Immature natural killer cell (primary cell): Measurements from ENCODE around the gene DND1. TPM values are rescaled to one million over a fixed set of nuclear protein-coding genes. Genes with fewer than 3 reads are reported as not detected.
"Not testable (repeated sequence)": the region's sequence is repeated elsewhere in the genome, so short reads cannot be mapped to it uniquely, and the experiment has no call there.

Source experiments
- DNase-seq, 3 donors: peaks; one replicate each; pipeline ENCODE4 v3.0.0; 2022; ENCODE audit warnings: mixed read lengths in 1 of 3
- H3K27ac Mint-ChIP-seq, 6 donors: one replicate each; pipeline ENCODE4 v1.8.0; 2020; ENCODE audit warnings: mixed read lengths in 6 of 6, mild to moderate bottlenecking in 5 of 6, inconsistent platforms in 4 of 6, moderate library complexity in 3 of 6
- H3K27me3 Mint-ChIP-seq, 3 donors: one replicate each; pipeline ENCODE4 v1.8.0; 2020 to 2021; ENCODE audit warnings: low read depth in 3 of 3, mild to moderate bottlenecking in 3 of 3, mixed read lengths in 3 of 3, moderate library complexity in 3 of 3, inconsistent platforms in 1 of 3
- H3K36me3 Mint-ChIP-seq, 3 donors: one replicate each; pipeline ENCODE4 v1.8.0; 2020; ENCODE audit warnings: mixed read lengths in 3 of 3, inconsistent platforms in 2 of 3, mild to moderate bottlenecking in 2 of 3
- H3K4me1 Mint-ChIP-seq, 2 donors: one replicate each; pipeline ENCODE4 v1.8.0; 2020; ENCODE audit warnings: inconsistent platforms in 2 of 2, mild to moderate bottlenecking in 2 of 2, mixed read lengths in 2 of 2, moderate library complexity in 1 of 2
- H3K4me3 Mint-ChIP-seq, 5 donors: one replicate each; pipeline ENCODE4 v1.8.0; 2020; ENCODE audit warnings: mild to moderate bottlenecking in 5 of 5, mixed read lengths in 5 of 5, inconsistent platforms in 3 of 5, moderate library complexity in 3 of 5
- H3K9me3 Mint-ChIP-seq, 6 donors: one replicate each; pipeline ENCODE4 v1.8.0; 2020; ENCODE audit warnings: mild to moderate bottlenecking in 6 of 6, mixed read lengths in 6 of 6, inconsistent platforms in 4 of 6, moderate library complexity in 3 of 6
- polyA plus RNA-seq, 3 donors: library from polyadenylated mRNA; unstranded; fragments of 300-500 nt; fragmentation: Illumina TruSeq; gene quantifications; one replicate each; pipeline ENCODE4 v1.2.3, GENCODE V29; 2021

Gene DND1
- polyA plus RNA-seq, 3 donors from 2014 or later: not detected

DNA sequence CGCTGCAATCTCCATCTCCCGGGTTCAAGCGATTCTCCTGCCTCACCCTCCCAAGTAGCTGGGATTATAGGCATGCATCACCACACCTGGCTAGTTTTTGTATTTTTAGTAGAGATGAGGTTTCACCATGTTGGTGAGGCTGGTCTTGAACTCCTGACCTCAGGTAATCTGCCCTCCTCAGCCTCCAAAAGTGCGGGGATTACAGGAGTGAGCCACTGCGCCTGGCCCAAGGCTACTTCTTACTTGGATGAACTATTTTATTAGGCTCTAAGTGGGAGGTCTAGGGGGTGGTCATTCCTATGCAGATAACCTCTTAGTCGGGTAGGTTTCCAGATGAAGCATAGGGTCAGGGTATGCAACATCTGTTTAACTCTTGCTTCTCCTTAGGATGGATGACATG is 13.0 kb downstream of the DND1 start:
- Mint-ChIP-seq H3K27me3 (peaks cover 10 to 16% (median 11%) of the 10 kb centered on the region in 3 donors), H3K4me1 (peaks cover 18 to 20% of the 10 kb centered on the region in 2 donors), H3K36me3 (peaks cover 26 to 64% (median 38%) of the 10 kb centered on the region in 3 donors), H3K27ac (peak overlapping the region in 2 of 6 donors; percentile 13 to 23)
- not testable (repeated sequence) for H3K4me3 Mint-ChIP-seq, DNase-seq, H3K9me3 Mint-ChIP-seq

- Mint-ChIP-seq H3K27ac (peak overlapping the region in 2 of 6 donors; percentile 30 to 37), H3K27me3 (peaks cover 0 to 8% (median 0%) of the 10 kb centered on the region in 3 donors), H3K36me3 (peaks cover 40 to 78% (median 50%) of the 10 kb centered on the region in 3 donors), H3K4me1 (peaks cover 7 to 8% of the 10 kb centered on the region in 2 donors), H3K4me3 (no peak overlapping the region), H3K9me3 (no peaks in the 10 kb centered on the region)
- DNase-seq: no peak
Observed at GRCh38 chr5:140658870-140659269, 14.5 kb downstream of the DND1 start.

GRCh38 chr5:140647042-140647419 is 26.3 kb downstream of the DND1 start:
- H3K4me3 Mint-ChIP-seq: peak overlapping the region; percentile 99 to 100 (median 100)
- H3K9me3 Mint-ChIP-seq: no peaks in the 10 kb centered on the region
- H3K27me3 Mint-ChIP-seq: peaks cover 4 to 20% (median 10%) of the 10 kb centered on the region in 3 donors
- peaks cover 8 to 20% (median 10%) of the 10 kb centered on the region in 3 donors for H3K36me3 Mint-ChIP-seq
- DNase-seq: no peak
- H3K27ac Mint-ChIP-seq: peak overlapping the region; percentile 99 to 100 (median 100)
- peaks cover 39 to 51% of the 10 kb centered on the region in 2 donors for H3K4me1 Mint-ChIP-seq

- peak overlapping the region in 1 of 6 donors; percentile 36 for H3K27ac Mint-ChIP-seq
- H3K9me3 Mint-ChIP-seq: no peaks in the 10 kb centered on the region
- peaks cover 40 to 57% of the 10 kb centered on the region in 2 donors for H3K4me1 Mint-ChIP-seq
- H3K4me3 Mint-ChIP-seq: no peak overlapping the region
- DNase-seq: no peak
- H3K36me3 Mint-ChIP-seq: peaks cover 0 to 8% (median 7%) of the 10 kb centered on the region in 3 donors
- H3K27me3 Mint-ChIP-seq: peaks cover 5 to 6% (median 5%) of the 10 kb centered on the region in 3 donors
Observed at GRCh38 chr5:140642718-140643117, 30.7 kb downstream of the DND1 start.

DNA sequence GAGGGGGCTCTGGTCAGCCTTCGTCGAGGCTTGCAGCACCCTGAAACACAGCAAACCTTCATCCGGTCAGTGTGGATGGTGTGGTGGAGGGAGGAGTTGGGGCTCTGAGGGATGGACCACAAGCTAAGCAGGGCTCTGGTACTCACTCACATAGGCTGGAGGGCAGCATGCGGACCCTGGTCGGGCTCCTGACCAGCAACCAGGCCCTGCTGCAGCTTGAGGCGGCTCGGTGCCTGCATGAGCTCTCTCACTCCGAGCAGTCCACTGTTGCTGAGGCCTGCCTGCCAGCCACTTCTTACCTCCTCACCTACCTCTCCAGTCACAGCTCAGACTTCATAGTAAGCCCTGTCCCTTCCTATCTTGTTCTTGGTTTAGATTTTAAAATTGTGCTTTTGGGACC is 31.7 kb downstream of the DND1 start:
- H3K27ac Mint-ChIP-seq: no peak overlapping the region
- H3K4me1 Mint-ChIP-seq: peaks cover 33 to 47% of the 10 kb centered on the region in 2 donors
- DNase-seq: no peak
- H3K4me3 Mint-ChIP-seq: no peak overlapping the region
- peaks cover 0 to 7% (median 7%) of the 10 kb centered on the region in 3 donors for H3K36me3 Mint-ChIP-seq
- peaks cover 2 to 4% (median 2%) of the 10 kb centered on the region in 3 donors for H3K27me3 Mint-ChIP-seq
- no peaks in the 10 kb centered on the region for H3K9me3 Mint-ChIP-seq

DNA sequence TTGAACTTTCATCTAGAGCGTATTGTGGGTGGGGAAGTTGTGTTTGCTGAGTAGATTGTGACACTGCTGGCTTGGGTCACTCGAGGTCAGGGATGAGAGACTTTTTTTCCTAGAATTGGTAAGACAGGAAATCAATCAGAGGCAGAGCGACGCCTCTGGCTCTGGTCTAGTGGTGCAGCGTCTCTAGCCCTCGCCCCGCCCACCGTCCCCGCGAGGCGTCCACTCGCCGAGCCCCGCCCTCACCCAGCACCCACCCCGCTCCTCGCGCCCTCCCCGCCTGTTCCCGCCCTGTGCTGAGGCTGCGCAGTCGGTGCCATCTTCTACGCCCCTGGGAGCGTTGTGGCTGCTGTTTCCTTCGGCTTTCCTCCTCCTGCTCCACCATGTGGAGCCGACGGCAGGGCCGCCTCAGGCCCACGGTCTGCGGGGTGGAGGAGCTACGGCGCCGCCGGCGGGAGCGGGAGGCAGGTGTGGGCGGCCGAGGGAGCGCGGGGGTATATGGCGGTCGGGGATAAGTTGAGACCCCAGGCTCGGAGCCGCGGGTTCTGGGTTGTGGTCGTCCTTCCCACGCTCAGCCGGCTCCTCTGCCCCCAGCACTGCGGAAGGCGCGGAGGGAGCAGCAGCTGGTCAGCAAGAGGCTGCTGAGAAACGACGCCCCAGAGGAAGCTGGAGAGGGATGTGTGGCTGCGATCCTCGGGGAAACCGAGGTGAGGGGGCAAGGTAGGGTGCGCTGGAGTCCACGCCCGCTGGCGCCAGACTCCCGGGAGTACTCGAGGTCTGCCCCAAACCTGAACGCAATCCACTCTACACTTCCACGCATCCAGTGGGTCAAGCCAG is 34.0 kb downstream of the DND1 start, which contains the start of gene TMCO6:
TMCO6 (plus strand) TSS at position 304 of the 834 bp plus-strand sequence; CDS start at position 381, 77 bp downstream.
- Mint-ChIP-seq H3K36me3 (peaks cover 0 to 7% (median under 1%) of the 10 kb centered on the region in 3 donors), H3K27me3 (peaks cover 0 to 4% (median 0%) of the 10 kb centered on the region in 3 donors), H3K9me3 (no peaks in the 10 kb centered on the region), H3K27ac (peak within 1 kb of the TSS; percentile 83 to 98 (median 96)), H3K4me3 (peak within 1 kb of the TSS; percentile 87 to 95 (median 89)), H3K4me1 (peaks cover 23 to 33% of the 10 kb centered on the region in 2 donors)
- peak; percentile 93 to 95 (median 94) for DNase-seq

GRCh38 chr5:140638898-140639147 is 34.6 kb downstream of the DND1 start:
- H3K9me3 Mint-ChIP-seq, H3K27me3 Mint-ChIP-seq, H3K36me3 Mint-ChIP-seq, DNase-seq: not testable (repeated sequence)
- Mint-ChIP-seq H3K27ac (peak overlapping the region; percentile 83 to 98 (median 96)), H3K4me3 (peak overlapping the region; percentile 87 to 95 (median 89)), H3K4me1 (peaks cover 26 to 33% of the 10 kb centered on the region in 2 donors)

GRCh38 chr5:140637371-140638100 is 35.8 kb downstream of the DND1 start:
- Mint-ChIP-seq H3K4me3 (peak overlapping the region in 3 of 5 donors; percentile 42 to 92 (median 59)), H3K4me1 (peaks cover 36 to 43% of the 10 kb centered on the region in 2 donors), H3K27me3 (peaks cover 0 to 6% (median 0%) of the 10 kb centered on the region in 3 donors), H3K36me3 (peaks cover 0 to 7% (median 0%) of the 10 kb centered on the region in 3 donors), H3K9me3 (no peaks in the 10 kb centered on the region), H3K27ac (peak overlapping the region in 5 of 6 donors; percentile 51 to 90 (median 76))
- no peak for DNase-seq

DNA sequence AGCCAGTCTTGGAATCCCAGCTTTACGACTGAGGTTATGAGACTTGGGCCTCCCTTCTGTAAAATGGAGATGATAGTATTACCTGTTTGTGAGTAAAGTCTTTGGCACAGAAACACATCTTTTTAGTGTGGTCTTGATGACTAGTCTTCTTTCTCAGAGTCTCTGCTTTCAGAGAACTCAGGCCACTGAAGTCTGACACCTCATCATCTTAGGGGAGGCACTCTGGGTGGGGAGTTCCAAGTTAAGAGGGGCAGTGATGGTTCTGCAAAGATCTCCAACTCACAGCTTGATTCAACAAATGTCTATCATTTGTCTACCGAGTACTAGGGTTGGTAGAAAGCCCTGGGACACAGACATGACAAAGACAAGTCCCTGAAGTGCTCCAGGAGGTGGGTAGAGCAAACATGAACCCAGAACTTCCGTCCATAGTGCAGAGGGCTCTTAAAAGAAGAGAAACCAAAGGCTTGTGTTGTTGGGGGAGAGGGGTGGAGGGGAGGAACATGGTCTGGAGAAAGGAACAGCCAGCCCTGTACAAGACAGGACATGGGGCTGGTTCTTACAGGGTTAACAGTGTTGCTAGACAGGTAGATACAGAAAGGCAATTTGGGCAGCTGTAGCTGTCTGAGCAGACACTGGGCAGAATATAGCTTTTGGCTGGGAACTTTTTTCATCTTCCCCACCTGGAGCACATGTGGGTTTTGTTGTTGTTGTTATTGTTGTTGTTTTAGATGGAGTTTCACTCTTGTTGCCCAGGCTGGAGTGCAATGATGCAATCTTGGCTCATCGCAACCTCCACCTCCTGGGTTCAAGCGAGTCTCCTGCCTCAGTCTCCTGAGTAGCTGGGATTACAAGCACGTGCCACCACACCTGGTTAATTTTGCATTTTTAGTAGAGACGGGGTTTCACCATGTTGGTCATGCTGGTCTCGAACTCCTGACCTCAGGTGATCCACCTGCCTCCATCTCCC is 37.8 kb downstream of the DND1 start:
- Mint-ChIP-seq H3K36me3 (no peaks in the 10 kb centered on the region), H3K27me3 (peaks cover 0 to 14% (median 0%) of the 10 kb centered on the region in 3 donors), H3K4me1 (peaks cover 43 to 52% of the 10 kb centered on the region in 2 donors), H3K9me3 (no peaks in the 10 kb centered on the region), H3K4me3 (no peak overlapping the region), H3K27ac (no peak overlapping the region)
- DNase-seq: no peak

DNA sequence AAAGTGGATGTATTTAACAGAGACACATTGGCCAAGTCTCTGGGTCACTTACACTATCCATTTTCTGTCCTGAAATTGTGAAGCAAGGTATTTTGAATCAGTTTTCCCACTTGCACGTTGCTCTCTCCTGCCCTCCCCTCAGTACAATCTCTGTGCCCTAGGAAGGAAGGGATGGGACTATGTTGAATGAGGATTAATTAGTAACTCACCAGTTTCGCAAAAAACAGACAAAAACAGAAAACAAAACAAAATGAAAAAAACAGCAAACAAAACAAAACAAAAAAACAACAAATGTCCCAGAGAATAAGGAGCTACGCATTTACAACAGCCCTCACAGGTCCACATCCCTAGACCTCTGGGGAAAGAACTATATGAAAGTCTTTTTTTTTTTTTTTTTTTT is 39.3 kb downstream of the DND1 start:
- H3K27me3 Mint-ChIP-seq: peaks cover 0 to 10% (median 0%) of the 10 kb centered on the region in 3 donors
- H3K9me3 Mint-ChIP-seq: no peaks in the 10 kb centered on the region
- DNase-seq: no peak
- H3K27ac Mint-ChIP-seq: peak overlapping the region in 1 of 6 donors; percentile 23
- H3K4me3 Mint-ChIP-seq: peak overlapping the region in 4 of 5 donors; percentile 23 to 54 (median 28)
- peaks cover 32 to 40% of the 10 kb centered on the region in 2 donors for H3K4me1 Mint-ChIP-seq
- H3K36me3 Mint-ChIP-seq: no peaks in the 10 kb centered on the region

- Mint-ChIP-seq H3K4me1 (peaks cover 26 to 34% of the 10 kb centered on the region in 2 donors), H3K27me3 (peaks cover 0 to 10% (median 0%) of the 10 kb centered on the region in 3 donors), H3K36me3 (no peaks in the 10 kb centered on the region), H3K4me3 (peak overlapping the region; percentile 89 to 94 (median 91)), H3K27ac (peak overlapping the region in 3 of 6 donors; percentile 65 to 83 (median 80)), H3K9me3 (no peaks in the 10 kb centered on the region)
- no peak for DNase-seq
Observed at GRCh38 chr5:140633501-140633900, 39.9 kb downstream of the DND1 start.

DNA sequence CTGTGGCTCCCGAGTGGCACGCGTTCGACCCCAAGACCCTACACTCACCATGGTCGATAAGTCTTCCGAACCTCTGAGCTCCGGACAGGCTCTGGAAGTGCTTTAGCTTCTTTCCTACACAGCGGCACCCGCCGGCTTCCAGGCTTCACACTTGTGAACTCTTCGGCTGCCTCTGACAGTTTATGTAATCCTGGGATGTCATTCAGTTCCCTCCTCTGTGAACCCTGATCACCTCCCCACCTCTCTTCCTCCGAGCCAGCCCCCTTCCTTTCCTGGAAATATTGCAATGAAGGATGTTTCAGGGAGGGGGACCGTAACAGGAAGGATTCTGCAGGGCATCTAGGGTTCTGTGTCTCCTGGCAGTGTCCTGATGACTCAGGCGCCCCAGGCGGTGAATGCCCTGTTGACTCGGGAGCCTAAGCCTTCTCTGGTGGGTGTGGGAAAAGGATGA is 40.3 kb downstream of the DND1 start, which contains the start of gene CD14:
CD14 (minus strand) TSS at position 155 of the 451 bp plus-strand sequence; CDS start at position 51, 104 bp downstream.
- Mint-ChIP-seq H3K27me3 (peaks cover 0 to 11% (median 0%) of the 10 kb centered on the region in 3 donors), H3K36me3 (no peaks in the 10 kb centered on the region)
- no peak for DNase-seq

More for the DNA sequence above, 40.3 kb downstream of the DND1 start, which contains the start of gene CD14:
- H3K27ac Mint-ChIP-seq: peak within 1 kb of the TSS; percentile 49 to 83 (median 60)
- peak within 1 kb of the TSS; percentile 89 to 94 (median 91) for H3K4me3 Mint-ChIP-seq
- no peaks in the 10 kb centered on the region for H3K9me3 Mint-ChIP-seq
- peaks cover 23 to 29% of the 10 kb centered on the region in 2 donors for H3K4me1 Mint-ChIP-seq
